K562 (cell line): Measurements from ENCODE around the gene ARFRP1. TPM values are rescaled to one million over a fixed set of nuclear protein-coding genes. Genes with fewer than 3 reads are reported as not detected.

Experiments
- CEBPG ChIP-seq, 3 experiments: fragments of 200-800 bp in 1 of 3; sonication (Bioruptor generic) in 1 of 3; sonication (generic) in 1 of 3; formaldehyde crosslinking in 1 of 3; IDR thresholded peaks in 2 of 3; conservative IDR thresholded peaks in 1 of 3; 2 replicates each; pipeline versions ENCODE4 v1.6.1 to v1.8.0; 2016 to 2022; ENCODE audit warnings: missing compliant biosample characterization in 2 of 3, missing genetic modification characterization in 2 of 3, mild to moderate bottlenecking in 1 of 3, missing genetic modification reagents in 1 of 3
- FOXA3 ChIP-seq, 2 experiments: fragments of 450-650 bp in 1 of 2; sonication (generic) in 1 of 2; formaldehyde crosslinking; IDR thresholded peaks in 1 of 2; conservative IDR thresholded peaks in 1 of 2; 2 replicates each; pipeline versions ENCODE4 v1.4.0 to v1.8.0; 2020 to 2022; ENCODE audit warnings: mild to moderate bottlenecking in 2 of 2, missing genetic modification reagents in 1 of 2
- KDM5B ChIP-seq: fragments of 200-600 bp; sonication (generic); IDR thresholded peaks from 2 replicates; pipeline ENCODE4 v1.6.1; 2012; ENCODE audit warnings: low read depth, mild to moderate bottlenecking, moderate library complexity, low read length, control low read depth, inconsistent platforms; ENCODE audit not compliant: insufficient replicate concordance
- MXI1 ChIP-seq: IDR thresholded peaks from 2 replicates; pipeline ENCODE4 v1.6.1; 2011; ENCODE audit warnings: low read depth, mild to moderate bottlenecking, improper control_type of control experiment, low read length
- SREBF2 ChIP-seq: sonication (generic); formaldehyde crosslinking; IDR thresholded peaks from 2 replicates; pipeline ENCODE4 v1.4.0; 2020; ENCODE audit warnings: mild to moderate bottlenecking, missing genetic modification reagents
- TBP ChIP-seq: optimal IDR thresholded peaks from 2 replicates; pipeline ENCODE3; 2011; ENCODE audit warnings: low read depth, low read length, improper control_type of control experiment
- ZNF12 ChIP-seq: sonication (generic); formaldehyde crosslinking; IDR thresholded peaks from 2 replicates; pipeline ENCODE4 v1.4.0; 2020; ENCODE audit warnings: mild to moderate bottlenecking, missing genetic modification reagents
- polyA plus RNA-seq, 8 experiments: library from polyadenylated mRNA; depleted of rRNA in 4 of 8; stranded (reverse) in 5 of 8; unstranded in 3 of 8; fragments of >200 nt; fragmentation: Nextera tagmentation in 2 of 8; fragmentation: Illumina TruSeq in 1 of 8; extraction: Ambion mirVana in 2 of 8; extraction: Trizol in 1 of 8; gene quantifications; 2 replicates each; pipeline versions ENCODE4 v1.2.1 to v1.2.3, GENCODE V29; 2011 to 2014; ENCODE audit warnings: inconsistent platforms in 1 of 8, missing spikeins in 1 of 8
- total RNA-seq, 7 experiments: library from RNA; depleted of rRNA in 6 of 7; stranded (reverse); fragments of >200 nt in 6 of 7; fragmentation: Illumina TruSeq in 2 of 7; extraction: Trizol in 2 of 7; gene quantifications; 2 replicates each; pipeline versions ENCODE4 v1.2.1 to v1.2.3, GENCODE V29; 2011 to 2021; ENCODE audit warnings: low replicate concordance in 1 of 7
- TF ChIP-seq, protein P1 (sequence below): fragments of 450-650 bp; conservative IDR thresholded peaks from 2 replicates; pipeline ENCODE4 v1.6.1; 2016; ENCODE audit warnings: missing genetic modification characterization, low read depth, mild to moderate bottlenecking, missing compliant biosample characterization, moderate library complexity
- TF ChIP-seq, protein P2 (sequence below): fragments of 200-800 bp; sonication (Bioruptor generic); IDR thresholded peaks from 2 replicates; pipeline ENCODE4 v1.6.1; 2017; ENCODE audit warnings: missing genetic modification characterization, missing compliant biosample characterization
- TF ChIP-seq, protein P3 (sequence below): sonication (generic); formaldehyde crosslinking; IDR thresholded peaks from 2 replicates; pipeline ENCODE4 v1.8.1; 2023; ENCODE audit warnings: mild to moderate bottlenecking, missing genetic modification reagents
- TF ChIP-seq, protein P4 (sequence below): fragments of 450-650 bp; IDR thresholded peaks from 2 replicates; pipeline ENCODE4 v1.6.1; 2017; ENCODE audit warnings: antibody characterized with exemption, mild to moderate bottlenecking
- TF ChIP-seq, protein P5 (sequence below): sonication (generic); formaldehyde crosslinking; IDR thresholded peaks from 2 replicates; pipeline ENCODE4 v1.9.0; 2022; ENCODE audit warnings: mild to moderate bottlenecking, missing genetic modification reagents
- TF ChIP-seq, protein P6 (sequence below): fragments of 250-450 bp; sonication (Bioruptor Pico); IDR thresholded peaks from 2 replicates; pipeline ENCODE4 v1.5.0; 2020; ENCODE audit warnings: mild to moderate bottlenecking

Gene ARFRP1
- total and polyA plus RNA-seq, 9 of the 15 experiments (the other 6 are each of a cell fraction or from before 2014, with no cell fraction given): 2.2 to 78.9 (median 37.3) TPM

DNA sequence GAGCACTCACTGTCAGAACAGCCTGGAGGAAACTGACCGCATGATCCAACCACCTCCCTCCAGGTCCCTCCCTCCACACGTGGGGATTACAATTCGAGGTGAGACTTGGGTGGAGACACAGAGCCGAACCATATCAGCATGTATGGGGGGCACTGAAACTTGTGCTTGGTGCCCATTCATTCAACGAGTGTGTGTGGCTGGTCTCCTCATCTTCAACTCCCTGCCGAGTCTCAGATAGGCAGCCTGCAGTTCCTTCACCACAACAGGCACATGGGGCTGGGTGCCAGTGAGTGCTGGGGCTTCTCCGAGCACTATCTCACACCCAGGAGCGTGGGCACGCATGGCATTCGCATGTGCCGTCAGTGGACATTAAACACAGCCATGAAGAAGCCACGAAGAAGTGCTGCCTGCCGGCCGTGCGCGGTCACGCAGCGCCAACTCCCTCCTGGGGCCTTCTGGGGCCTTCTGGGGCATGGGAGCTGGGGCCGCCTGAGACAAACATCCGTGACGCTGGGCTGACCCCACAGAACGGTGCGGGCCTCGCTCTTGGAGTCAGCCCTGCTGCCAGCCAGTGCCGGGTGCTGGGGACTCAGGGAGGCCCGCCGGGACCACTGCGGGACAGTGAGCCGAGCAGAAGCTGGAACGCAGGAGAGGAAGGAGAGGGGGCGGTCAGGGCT, 50.4 kb downstream of the ARFRP1 start (continued):
- TF ChIP-seq, protein P1, sequence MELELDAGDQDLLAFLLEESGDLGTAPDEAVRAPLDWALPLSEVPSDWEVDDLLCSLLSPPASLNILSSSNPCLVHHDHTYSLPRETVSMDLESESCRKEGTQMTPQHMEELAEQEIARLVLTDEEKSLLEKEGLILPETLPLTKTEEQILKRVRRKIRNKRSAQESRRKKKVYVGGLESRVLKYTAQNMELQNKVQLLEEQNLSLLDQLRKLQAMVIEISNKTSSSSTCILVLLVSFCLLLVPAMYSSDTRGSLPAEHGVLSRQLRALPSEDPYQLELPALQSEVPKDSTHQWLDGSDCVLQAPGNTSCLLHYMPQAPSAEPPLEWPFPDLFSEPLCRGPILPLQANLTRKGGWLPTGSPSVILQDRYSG (tag): 0 out of 2 replicates have a peak, but pooled peaks have one; percentile 28
- TF ChIP-seq, protein P2, sequence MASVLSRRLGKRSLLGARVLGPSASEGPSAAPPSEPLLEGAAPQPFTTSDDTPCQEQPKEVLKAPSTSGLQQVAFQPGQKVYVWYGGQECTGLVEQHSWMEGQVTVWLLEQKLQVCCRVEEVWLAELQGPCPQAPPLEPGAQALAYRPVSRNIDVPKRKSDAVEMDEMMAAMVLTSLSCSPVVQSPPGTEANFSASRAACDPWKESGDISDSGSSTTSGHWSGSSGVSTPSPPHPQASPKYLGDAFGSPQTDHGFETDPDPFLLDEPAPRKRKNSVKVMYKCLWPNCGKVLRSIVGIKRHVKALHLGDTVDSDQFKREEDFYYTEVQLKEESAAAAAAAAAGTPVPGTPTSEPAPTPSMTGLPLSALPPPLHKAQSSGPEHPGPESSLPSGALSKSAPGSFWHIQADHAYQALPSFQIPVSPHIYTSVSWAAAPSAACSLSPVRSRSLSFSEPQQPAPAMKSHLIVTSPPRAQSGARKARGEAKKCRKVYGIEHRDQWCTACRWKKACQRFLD (CRISPR knock-in tag): peak; percentile 67
- TF ChIP-seq CEBPG (CRISPR knock-in tag; IDR thresholded peaks at IDR 0.05) (0 out of 2 replicates have a peak, but pooled peaks have one; percentile 7), CEBPG (tag; conservative IDR thresholded peaks at IDR 0.05 in 1 of 2, IDR thresholded peaks at IDR 0.05 in 1 of 2) (no peak), ZNF12 (CRISPR knock-in tag) (no peak), KDM5B (peak; percentile 20), SREBF2 (CRISPR knock-in tag) (peak; percentile 88; the same call in 1 of the 2 replicates), MXI1 (peak; percentile 28; the same call in 1 of the 2 replicates), FOXA3 (CRISPR knock-in tag; conservative IDR thresholded peaks at IDR 0.05 in 1 of 2, IDR thresholded peaks at IDR 0.05 in 1 of 2) (no peak), TBP (peak; percentile 9)
- TF ChIP-seq, protein P3, sequence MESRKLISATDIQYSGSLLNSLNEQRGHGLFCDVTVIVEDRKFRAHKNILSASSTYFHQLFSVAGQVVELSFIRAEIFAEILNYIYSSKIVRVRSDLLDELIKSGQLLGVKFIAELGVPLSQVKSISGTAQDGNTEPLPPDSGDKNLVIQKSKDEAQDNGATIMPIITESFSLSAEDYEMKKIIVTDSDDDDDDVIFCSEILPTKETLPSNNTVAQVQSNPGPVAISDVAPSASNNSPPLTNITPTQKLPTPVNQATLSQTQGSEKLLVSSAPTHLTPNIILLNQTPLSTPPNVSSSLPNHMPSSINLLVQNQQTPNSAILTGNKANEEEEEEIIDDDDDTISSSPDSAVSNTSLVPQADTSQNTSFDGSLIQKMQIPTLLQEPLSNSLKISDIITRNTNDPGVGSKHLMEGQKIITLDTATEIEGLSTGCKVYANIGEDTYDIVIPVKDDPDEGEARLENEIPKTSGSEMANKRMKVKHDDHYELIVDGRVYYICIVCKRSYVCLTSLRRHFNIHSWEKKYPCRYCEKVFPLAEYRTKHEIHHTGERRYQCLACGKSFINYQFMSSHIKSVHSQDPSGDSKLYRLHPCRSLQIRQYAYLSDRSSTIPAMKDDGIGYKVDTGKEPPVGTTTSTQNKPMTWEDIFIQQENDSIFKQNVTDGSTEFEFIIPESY: no peak
- TF ChIP-seq, protein P4, sequence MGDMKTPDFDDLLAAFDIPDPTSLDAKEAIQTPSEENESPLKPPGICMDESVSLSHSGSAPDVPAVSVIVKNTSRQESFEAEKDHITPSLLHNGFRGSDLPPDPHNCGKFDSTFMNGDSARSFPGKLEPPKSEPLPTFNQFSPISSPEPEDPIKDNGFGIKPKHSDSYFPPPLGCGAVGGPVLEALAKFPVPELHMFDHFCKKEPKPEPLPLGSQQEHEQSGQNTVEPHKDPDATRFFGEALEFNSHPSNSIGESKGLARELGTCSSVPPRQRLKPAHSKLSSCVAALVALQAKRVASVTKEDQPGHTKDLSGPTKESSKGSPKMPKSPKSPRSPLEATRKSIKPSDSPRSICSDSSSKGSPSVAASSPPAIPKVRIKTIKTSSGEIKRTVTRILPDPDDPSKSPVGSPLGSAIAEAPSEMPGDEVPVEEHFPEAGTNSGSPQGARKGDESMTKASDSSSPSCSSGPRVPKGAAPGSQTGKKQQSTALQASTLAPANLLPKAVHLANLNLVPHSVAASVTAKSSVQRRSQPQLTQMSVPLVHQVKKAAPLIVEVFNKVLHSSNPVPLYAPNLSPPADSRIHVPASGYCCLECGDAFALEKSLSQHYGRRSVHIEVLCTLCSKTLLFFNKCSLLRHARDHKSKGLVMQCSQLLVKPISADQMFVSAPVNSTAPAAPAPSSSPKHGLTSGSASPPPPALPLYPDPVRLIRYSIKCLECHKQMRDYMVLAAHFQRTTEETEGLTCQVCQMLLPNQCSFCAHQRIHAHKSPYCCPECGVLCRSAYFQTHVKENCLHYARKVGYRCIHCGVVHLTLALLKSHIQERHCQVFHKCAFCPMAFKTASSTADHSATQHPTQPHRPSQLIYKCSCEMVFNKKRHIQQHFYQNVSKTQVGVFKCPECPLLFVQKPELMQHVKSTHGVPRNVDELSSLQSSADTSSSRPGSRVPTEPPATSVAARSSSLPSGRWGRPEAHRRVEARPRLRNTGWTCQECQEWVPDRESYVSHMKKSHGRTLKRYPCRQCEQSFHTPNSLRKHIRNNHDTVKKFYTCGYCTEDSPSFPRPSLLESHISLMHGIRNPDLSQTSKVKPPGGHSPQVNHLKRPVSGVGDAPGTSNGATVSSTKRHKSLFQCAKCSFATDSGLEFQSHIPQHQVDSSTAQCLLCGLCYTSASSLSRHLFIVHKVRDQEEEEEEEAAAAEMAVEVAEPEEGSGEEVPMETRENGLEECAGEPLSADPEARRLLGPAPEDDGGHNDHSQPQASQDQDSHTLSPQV: peak; percentile 62; the same call in 1 of the 2 replicates
- TF ChIP-seq, protein P5, sequence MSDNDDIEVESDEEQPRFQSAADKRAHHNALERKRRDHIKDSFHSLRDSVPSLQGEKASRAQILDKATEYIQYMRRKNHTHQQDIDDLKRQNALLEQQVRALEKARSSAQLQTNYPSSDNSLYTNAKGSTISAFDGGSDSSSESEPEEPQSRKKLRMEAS (CRISPR knock-in tag): peak; percentile 69
- TF ChIP-seq, protein P6, sequence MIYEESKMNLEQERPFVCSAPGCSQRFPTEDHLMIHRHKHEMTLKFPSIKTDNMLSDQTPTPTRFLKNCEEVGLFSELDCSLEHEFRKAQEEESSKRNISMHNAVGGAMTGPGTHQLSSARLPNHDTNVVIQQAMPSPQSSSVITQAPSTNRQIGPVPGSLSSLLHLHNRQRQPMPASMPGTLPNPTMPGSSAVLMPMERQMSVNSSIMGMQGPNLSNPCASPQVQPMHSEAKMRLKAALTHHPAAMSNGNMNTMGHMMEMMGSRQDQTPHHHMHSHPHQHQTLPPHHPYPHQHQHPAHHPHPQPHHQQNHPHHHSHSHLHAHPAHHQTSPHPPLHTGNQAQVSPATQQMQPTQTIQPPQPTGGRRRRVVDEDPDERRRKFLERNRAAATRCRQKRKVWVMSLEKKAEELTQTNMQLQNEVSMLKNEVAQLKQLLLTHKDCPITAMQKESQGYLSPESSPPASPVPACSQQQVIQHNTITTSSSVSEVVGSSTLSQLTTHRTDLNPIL: 0 out of 2 replicates have a peak, but pooled peaks have one; percentile 16
